Embryonic facial prominence (tissue), 1 donor: ENCODE measurements around the gene MAF.

Source experiments
- DNase-seq: peaks from one replicate; pipeline ENCODE4 v3.0.0-alpha.2; 2016; ENCODE audit errors: extremely low spot score

Gene MAF

DNA sequence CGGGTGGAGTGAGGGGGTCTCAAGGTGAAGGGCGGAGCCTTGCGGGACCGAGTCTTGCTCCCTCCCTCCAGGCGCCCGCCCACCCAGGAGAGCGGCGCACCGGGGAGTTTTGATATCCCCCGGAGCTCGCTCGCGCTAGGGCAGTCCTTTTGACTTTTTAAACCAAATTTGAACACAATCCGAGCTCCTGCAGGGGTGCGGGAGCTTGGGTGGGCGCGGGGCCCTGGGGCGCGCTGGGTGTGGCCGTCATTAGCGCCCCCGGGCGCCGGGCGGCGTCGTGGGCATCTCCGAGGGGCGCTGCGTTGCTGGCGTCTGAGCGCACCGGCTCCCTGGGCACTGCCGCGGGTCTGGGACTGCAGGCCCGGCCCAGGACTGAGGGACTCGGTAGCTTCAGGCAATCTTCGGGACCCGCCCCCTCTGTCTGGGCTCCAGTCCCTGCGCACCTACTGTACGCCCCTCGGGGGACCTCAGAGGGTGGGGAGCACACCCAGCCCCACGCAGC lies 10.9 kb downstream of the MAF start:
- DNase-seq, result no peak

DNA sequence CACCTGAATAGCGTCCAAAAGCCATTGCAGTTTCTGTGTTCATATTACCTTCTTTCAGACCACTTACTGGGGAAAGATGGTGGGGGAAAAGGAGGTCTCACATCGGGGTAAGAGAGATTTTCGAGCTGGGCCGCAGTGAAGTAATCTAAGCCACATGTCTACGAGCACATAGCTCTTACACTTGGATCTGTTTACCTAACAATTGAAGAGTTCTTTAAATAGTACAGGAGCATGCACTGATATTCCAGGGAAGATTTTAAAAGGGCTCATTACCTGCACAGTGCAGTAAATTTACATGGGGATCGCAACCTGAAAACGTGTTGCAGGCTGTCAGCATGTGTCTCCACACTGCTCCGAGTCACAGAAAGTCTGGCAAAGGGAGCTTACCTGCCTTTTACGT lies 12.6 kb downstream of the MAF start:
- peak; percentile 36 for DNase-seq

DNA sequence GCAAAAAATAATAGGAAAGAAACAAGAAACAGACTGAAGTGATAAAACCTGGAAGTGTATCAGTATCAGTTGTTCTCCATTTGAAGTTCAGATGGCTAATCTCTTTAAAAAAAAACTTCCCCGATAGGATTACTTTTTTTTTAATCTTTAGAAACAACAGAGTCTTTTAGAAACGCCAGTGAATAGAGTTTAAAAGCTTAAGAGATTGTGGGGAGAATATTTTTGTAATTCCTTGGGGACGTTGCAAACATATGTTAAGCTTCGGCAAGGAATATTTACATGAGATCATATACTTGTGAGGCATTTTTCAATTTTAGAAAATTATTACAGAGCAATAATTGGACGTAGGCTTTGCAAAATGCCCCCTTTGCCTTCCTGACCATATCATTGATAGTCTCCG lies 13.2 kb downstream of the MAF start:
- DNase-seq, result no peak

DNA sequence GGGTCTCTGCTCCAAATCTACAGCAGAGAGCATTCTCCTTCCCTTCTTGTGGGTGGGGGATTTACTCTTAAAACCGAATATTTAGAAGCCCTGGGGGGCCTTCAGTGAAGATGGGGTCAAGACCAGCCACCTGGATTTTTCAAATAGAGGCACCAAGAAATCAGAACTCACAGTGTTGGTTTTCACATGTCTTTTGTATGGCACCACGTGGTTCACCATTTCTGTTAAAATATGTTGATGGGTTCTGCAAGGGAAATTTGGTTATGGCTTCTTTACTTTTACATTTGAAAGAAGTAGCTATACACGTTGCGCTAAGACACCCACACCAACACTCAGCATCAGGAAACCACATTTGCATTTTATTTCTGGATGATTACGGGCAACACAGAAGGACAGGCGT lies 17.7 kb downstream of the MAF start:
- DNase-seq, result no peak

DNA sequence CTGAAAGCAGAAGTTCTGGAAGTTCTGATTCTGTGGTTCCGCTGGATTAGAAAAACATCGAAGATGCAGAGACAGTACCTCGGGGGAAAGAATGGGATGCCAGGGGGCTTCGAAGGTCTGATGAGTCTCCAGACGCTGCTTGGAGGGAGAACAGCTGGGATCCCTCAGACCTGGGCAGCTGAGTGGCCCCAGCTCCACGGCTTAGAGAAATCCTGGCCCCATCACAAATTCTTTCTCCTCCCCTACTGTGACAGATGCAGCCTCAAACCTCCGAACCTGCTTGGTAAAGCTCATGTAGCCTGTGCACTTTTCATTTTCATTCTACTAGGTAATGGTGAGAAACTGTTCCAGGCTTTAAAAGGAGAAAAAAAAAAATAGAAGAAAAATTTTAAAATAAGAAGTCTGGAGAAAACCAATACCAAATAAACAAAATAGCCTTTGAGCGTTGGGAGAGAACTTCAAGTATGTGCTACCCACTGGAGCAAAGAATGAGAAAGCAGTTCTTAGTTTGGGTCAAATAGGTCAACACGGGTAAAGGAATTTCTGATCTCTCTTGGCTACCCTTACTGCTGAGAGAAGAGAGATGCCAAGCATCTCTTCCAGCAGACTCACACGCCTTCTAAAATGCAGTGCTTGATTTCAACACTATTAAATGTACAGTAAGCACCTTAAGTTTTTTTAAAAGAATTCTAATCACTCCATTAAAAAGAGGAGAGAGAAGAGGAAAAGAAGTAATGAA lies 19.9 kb downstream of the MAF start:
- no peak for DNase-seq

DNA sequence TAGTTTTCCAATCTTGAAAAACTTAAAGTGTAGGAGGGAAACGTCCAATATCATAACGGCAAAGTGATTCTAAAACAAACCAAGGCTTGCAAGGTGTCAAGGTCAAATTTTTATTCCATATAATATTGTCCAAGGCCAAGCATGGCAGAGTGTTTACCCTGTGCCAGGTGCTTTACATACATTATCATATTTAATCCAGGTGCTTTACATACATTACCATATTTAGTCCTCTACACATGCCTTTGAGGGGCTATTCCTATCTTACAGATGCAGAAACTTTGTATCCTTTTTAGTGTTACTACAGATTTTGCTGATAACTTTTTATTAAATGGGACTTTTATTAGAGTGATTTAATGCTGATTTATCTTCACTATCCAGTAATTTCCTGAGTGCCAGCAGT lies 23.9 kb downstream of the MAF start:
- no peak for DNase-seq

DNA sequence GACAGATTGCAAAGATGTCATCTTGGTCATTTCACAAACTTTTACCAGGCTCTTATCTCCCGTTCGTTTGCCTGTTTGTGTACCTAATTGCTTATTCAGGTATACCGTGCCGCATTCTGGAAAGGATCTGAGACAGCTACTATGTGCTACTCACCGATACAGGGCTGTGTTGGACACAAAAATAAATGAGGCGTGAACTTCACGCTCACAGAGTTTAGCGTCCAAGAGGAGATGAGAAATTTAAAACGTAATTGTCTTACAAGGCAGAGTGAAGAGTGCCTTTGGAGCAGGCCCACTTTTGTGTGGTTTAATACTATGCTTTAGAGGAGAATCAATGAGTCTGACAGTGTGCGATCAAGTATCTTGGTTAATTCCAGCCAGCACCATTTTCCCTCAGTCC lies 26.7 kb downstream of the MAF start:
- DNase-seq, result no peak

DNA sequence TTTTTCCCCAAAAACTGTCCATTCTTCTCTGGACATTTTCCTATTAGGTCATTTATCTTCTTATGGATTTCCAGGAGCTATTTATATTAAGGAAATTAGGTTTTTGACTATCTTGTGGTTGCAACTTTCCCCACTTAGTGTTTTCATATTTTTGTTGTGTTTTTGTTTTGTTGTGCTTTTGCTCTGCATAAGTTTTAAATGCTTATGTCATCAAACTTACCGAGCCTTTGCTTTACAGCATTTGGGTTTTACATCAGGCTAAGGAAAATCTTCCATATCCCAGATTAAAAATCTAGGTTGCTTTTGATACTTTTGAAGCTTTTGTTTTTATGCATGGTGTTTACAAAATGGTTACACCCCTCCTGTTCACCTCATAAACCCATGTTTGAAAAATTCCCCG lies 27.5 kb downstream of the MAF start:
- no peak for DNase-seq

DNA sequence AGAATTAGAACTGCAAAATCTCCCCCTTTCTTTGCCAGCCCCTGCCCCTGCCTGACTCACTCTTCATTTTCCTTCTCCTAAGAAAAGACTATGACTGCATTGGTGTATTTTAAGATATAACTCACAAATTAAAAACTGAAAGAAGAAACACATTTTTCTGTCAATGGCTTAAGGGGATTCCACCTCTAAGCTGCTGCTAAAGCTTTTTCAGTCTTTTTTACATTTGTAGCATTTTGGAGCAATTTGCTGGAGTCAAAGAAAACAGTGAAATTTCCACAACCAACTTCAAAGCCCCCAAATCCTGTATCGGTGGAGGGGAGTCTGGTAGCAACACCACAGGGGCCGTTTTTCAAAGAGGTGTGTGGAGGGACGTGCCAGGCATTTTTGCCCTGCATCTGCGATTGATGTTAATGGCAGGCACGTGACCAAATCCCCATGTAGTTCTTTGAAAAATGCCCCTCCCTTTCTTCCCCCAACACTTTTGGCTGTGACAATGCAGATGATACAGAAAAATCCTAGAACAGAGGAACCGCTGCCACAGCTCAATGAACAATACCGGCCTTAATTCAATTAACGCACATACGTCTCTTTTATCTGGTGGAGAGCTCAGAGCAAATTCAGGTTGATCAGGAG lies 28.5 kb downstream of the MAF start:
- no peak for DNase-seq

DNA sequence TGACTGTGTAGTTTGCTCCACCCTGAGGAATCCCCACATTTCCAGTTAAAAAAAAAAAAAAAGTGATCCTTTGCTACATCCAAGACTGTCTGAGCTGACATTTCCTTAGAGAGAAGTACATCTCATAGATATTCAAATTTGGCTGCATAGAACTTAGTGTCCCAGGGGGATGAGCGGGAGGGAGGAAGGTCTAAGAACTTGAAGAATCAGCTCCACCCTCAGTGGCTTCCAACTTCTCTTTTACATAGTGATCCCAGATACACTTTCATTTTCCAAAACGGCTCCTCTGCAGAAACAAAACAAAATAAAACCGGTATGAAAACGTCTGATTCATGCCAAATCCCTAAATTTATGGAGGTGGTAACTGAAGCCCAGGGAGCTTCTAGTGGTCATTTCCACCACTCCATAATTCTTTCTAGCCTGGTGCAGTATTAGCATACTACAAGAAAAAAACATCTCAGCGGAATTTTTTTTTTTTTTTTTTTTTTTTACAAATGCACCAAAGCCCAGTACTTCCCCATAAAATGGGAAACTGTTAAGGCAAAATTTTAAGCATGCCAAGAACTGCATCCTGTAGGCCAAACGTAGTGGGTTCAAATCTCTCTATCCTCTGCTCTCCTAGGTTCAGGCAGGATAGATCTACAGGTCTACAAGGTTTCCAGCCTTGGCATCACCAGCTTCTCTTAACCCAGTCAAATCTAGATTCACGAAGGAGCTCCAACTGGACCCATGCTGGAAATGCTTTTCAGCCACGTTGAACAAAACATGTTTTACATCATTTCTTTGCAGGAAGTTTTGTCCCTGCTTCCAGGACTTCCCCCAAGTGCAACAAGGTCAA lies 29.3 kb downstream of the MAF start:
- DNase-seq, result no peak

DNA sequence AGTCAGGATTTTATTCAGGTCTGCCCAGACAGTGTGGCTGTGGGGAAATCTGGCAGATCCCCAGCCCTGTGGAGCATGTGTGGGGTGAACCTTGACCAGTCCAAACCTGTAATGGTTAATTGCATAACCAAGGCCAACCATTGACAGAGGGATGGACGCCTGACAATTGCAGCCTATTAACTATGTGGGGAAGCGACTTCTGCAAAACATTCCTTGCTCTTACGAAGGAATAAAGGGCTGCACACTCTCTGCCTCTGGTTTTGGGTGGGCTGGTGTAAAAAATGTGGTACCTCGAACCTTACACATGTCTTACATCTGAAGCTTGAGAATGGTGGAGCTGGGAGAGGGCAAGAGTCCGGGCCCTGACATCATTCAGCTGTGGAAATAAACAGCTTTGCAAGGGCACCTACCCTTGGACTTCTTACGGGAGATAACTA lies 35.8 kb downstream of the MAF start:
- DNase-seq, result no peak

DNA sequence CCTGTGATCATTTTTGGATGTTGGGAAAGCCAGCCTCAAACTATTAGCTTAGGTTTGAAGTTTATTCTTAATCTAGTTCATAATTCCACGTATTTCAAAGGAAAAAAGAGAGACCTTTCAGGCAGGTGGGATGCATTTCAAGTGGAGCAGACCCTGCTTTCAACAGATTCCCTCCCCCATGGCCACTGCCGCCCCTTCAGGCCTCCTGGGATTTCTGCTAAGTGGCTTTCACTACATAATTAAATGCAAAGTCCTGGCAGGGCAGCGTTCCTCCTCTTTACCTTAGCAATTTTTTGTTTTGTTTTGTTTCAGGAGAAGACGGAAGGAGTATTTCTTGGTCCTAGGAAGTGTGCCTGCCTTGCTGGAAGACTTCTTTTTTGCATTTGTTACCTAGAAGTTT lies 36.6 kb downstream of the MAF start:
- DNase-seq, result no peak

DNA sequence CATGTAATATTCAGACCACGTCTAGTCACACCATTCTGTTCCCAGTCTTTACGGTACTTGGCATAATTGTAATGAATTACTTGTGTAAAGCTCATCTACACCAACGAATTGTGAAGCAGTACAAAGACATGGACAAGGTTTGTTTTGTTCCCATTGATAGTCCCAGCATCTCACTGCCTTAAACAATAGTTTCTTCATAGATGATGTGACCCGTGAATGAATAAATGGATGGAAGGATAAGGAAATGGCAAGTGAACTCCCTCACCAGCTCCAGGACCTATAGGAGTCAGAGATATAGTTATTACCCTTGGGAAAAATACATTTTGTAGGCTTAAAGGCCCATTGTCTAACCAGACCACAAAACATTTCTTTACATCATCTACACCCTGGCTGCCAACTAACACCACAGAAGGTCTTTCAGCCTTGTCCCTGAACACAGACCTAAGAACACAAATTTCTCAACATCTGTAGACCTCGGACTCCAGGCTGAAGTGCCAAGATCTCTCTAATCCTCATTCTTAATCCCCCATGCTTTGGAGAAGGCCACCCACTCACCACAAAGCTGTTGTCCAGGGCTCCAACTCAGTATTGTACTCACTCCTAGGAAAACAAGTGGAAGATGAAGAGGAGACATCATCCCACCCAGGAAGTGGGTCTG lies 38.2 kb downstream of the MAF start:
- no peak for DNase-seq

DNA sequence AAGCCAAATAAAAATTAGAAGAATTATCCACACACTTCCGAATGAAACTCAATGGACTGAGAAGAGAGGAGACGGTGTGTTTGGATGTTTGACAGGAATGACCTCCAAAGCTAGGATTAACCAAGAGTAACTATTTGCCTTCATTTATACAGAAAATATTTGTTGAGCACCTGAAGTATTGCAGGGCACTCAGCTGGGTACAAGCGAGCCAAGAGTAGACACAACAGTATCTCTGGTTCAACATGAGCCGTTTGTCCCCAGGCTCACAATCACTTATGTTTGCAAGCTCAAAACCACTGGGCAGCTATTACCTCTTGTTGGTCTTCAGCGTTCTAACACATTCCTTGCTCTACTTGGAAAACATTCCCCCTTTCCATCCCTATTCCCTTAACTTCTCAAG lies 38.8 kb downstream of the MAF start:
- DNase-seq, result no peak

DNA sequence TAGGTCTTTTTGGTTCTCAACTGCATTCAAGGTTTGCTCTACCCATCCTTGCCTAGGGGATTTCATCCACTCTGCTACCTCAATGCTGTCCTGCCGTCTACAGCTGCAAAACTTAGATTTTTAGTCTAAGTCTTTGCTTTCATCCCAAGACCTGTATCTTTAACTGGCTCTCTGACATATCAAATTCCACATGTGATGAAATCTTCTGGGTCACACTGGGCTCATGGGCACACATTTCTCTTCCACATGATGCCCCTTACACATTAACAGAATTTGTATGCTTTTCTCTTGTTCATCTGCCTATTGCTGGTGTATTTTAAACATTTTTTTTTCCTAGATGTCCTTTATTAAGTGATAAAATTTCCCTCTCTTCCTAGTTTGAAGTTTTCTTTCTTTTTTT lies 39.6 kb downstream of the MAF start:
- DNase-seq, result no peak

DNA sequence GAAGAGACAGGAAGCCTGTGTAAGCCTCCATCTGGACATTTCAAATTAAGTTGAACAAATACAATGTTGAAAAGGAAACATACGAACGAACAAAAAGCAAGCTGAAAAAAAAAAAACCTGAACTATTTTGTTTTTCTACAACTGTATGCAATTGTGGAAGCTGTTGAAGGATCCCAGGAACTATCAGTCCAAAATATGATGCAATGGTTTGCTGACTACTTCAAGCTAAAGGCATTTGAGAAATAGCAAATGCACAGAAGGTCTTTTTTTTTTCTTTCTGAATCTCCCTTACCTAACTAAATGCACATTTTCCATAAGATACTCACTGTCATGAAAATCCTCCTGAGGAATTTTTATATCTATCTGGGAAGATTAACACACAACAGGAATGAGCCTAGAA lies 40.2 kb downstream of the MAF start:
- DNase-seq, result no peak

DNA sequence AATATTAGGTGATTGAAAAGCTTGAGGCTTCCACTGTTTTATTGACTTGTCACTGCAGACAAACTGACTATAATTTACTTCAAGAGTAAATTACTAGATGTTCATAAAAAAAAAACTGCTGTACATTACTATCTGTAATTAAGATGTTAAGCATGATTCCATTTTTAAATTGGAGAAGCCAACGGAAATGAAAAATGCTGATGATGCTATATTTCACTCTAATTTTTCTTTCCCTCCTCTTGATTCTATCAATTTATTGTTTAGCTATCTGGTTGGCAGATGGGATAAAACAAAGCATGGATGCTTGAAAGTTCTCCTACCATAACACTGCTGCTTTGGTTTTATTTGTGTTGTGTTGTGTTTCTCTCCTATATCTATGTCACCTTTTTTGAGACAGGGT lies 41.0 kb downstream of the MAF start:
- DNase-seq, result no peak

DNA sequence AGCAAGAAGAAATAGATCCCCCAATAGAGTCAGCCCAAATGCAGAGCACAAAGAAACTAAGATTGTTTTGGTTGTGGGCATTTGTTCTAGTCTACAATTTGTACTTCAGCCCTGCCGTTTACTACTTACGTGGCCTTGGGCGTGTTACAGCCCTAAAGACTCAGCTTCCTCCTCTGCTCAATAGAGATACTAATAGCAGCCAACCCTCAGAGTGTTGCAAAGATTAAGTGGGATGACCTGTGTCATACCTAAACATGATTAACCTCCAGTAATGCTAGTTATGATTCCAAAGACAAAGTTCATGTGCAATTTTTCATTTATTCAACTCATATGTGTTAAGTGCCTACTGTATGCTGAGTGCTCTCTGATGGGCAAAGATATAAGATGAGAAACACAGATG lies 43.1 kb downstream of the MAF start:
- DNase-seq, result no peak

DNA sequence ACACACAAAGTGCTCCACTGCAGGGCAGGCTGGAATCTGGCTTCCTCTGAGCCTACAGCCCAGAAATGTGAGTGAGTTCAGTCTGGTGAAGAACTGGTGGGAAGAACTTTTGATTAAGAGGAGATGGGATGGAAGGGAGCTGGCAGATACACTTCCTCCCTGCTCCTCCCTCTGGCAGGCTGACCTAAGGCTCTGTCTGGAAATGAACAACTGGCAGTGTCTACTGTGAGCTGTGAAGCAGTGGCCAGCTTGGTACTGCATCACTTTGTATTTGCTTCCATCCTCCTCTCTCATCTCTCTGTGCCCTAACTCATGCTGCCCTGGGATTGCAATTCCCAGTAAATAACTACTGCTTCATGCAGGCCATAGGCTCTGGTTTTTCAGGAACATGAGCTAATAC lies 45.6 kb downstream of the MAF start:
- DNase-seq, result no peak

DNA sequence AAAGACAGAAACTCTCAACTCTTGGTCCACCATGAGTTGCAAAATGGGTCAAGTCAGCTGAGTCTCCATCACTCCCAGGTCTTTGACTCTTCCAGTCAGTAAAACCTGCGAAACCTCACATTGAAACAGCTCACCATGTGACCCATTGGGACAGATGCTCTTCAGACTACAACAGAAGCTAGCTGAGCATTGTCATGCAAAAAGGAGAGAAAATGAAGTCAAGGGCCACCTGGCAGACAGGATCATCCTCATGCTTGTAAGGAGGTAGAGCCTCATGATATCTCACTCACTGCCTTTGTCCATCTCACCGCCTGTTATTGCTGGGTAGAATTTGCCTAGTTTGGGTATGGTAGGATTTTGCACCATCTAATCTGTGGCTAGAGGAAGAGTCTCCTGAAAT lies 50.2 kb downstream of the MAF start:
- no peak for DNase-seq

DNA sequence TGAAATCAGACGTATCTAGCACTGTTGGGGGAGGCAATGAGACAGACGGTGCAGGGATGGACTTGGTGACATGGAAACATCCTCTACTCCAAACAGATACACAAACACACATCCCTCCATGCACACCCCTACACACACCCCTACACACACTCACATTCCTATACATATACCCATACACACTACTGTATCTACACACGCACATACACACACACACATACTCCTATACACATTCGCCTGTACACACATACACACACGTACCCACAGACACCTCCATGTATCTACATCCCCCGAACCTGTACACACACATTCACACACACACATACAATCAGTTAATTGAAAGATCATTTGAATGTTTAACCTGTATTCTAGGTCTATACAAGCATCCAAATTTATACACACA lies 53.5 kb downstream of the MAF start:
- no peak for DNase-seq
